H1 (cell line): Measurements from ENCODE around the gene GRAMD1C. TPM values are rescaled to one million over a fixed set of nuclear protein-coding genes. Genes with fewer than 3 reads are reported as not detected.
A peak's percentile ranks its signal among the peaks of the same experiment; 100 is the strongest.

Source experiments
- CTCF ChIA-PET: fragments of 300-600 bp; sonication (Branson Sonifier 250); formaldehyde crosslinking; loops from one replicate; lab custom pipeline; 2021; ENCODE audit not compliant: partially characterized antibody; lab: Charles Lee
- POLR2A ChIA-PET: fragments of 300-600 bp; sonication (Branson Sonifier 250); formaldehyde crosslinking; loops from one replicate; lab custom pipeline; 2021; ENCODE audit warnings: inconsistent platforms; ENCODE audit not compliant: partially characterized antibody; lab: Charles Lee
- DNase-seq, 2 experiments: peaks; one replicate each; pipeline versions ENCODE4 v3.0.0 to v3.0.0-alpha.2; 2010 to 2022; ENCODE audit warnings: low spot score in 2 of 2, low read depth in 1 of 2, mixed read lengths in 1 of 2
- FAIRE-seq: peaks from 2 replicates; lab custom pipeline; 2011; peaks lifted over from hg19 to GRCh38; lab: Jason Lieb, UNC
- H2AFZ ChIP-seq: 2 replicates; pipeline ENCODE4 v1.8.1; 2012; ENCODE audit warnings: low read length, inconsistent platforms
- H2AK5ac ChIP-seq: 2 replicates; pipeline ENCODE4 v1.6.1; 2013; ENCODE audit warnings: low read depth, low read length
- H2BK120ac ChIP-seq: replicated peaks from 2 replicates; pipeline ENCODE3; 2013; ENCODE audit warnings: low read depth, low read length, inconsistent platforms
- H2BK12ac ChIP-seq: 2 replicates; pipeline ENCODE4 v1.6.1; 2013; ENCODE audit warnings: low read depth, low read length
- H2BK15ac ChIP-seq: 2 replicates; pipeline ENCODE4 v1.6.1; 2013; ENCODE audit warnings: low read length
- H2BK20ac ChIP-seq: 2 replicates; pipeline ENCODE4 v1.6.1; 2013; ENCODE audit warnings: low read length
- H2BK5ac ChIP-seq: 2 replicates; pipeline ENCODE4 v1.6.1; 2013; ENCODE audit warnings: low read depth, low read length
- H3K14ac ChIP-seq: 2 replicates; pipeline ENCODE4 v1.6.1; 2013; ENCODE audit warnings: inconsistent platforms; ENCODE audit not compliant: insufficient read length
- H3K18ac ChIP-seq: 2 replicates; pipeline ENCODE4 v1.6.1; 2013; ENCODE audit warnings: low read length; ENCODE audit errors: extremely low read depth
- H3K23ac ChIP-seq: 2 replicates; pipeline ENCODE4 v1.6.1; 2013; ENCODE audit warnings: inconsistent platforms; ENCODE audit not compliant: insufficient read length
- H3K23me2 ChIP-seq: 2 replicates; pipeline ENCODE4 v1.6.1; 2013; ENCODE audit warnings: low read depth, low read length
- H3K27ac ChIP-seq: 2 replicates; pipeline ENCODE4 v1.6.1; 2011; ENCODE audit warnings: low read depth, low read length, inconsistent platforms
- H3K27me3 ChIP-seq, 4 experiments: replicated peaks in 1 of 4; 1 replicate in 1 of 4; 2 replicates in 3 of 4; pipeline versions ENCODE4 v1.6.1 to v1.8.1; 2011 to 2013; ENCODE audit warnings: low read length in 3 of 4, mild to moderate bottlenecking in 3 of 4, inconsistent platforms in 2 of 4, mixed read lengths in 2 of 4, moderate library complexity in 1 of 4; ENCODE audit not compliant: control insufficient read depth in 3 of 4, insufficient read depth in 3 of 4; ENCODE audit errors: extremely low read depth in 1 of 4
- H3K36me3 ChIP-seq, 4 experiments: 2 replicates each; pipeline versions ENCODE4 v1.6.1 to v1.8.1; 2011 to 2013; ENCODE audit warnings: mild to moderate bottlenecking in 4 of 4, low read length in 3 of 4, moderate library complexity in 2 of 4, control low read depth in 1 of 4, inconsistent platforms in 1 of 4; ENCODE audit not compliant: insufficient read depth in 4 of 4, control insufficient read depth in 2 of 4
- H3K4ac ChIP-seq: replicated peaks from 2 replicates; pipeline ENCODE3; 2013; ENCODE audit warnings: low read length, low read depth, mixed read lengths, inconsistent platforms; ENCODE audit not compliant: insufficient read length
- H3K4me1 ChIP-seq, 4 experiments: replicated peaks in 1 of 4; 1 replicate in 1 of 4; 2 replicates in 3 of 4; pipeline versions ENCODE4 v1.6.1 to v1.8.1; 2011 to 2013; ENCODE audit warnings: low read length in 3 of 4, inconsistent platforms in 2 of 4, mixed read lengths in 1 of 4; ENCODE audit not compliant: insufficient read depth in 4 of 4, control insufficient read depth in 3 of 4
- H3K4me2 ChIP-seq, 2 experiments: 2 replicates each; pipeline versions ENCODE4 v1.6.1 to v1.8.1; 2011 to 2013; ENCODE audit warnings: low read depth in 2 of 2, low read length in 2 of 2, control low read depth in 1 of 2, inconsistent platforms in 1 of 2, mild to moderate bottlenecking in 1 of 2; ENCODE audit not compliant: insufficient read depth in 1 of 2
- H3K4me3 ChIP-seq, 4 experiments: fragments of 200-600, 300-600 bp in 1 of 4; sonication (generic), shearing (Covaris generic), sonication (Bioruptor Twin) in 1 of 4; 2 replicates each; pipeline versions ENCODE4 v1.5.1 to v1.8.1; 2011 to 2016; ENCODE audit warnings: low read length in 4 of 4, low read depth in 3 of 4, control low read depth in 2 of 4, inconsistent platforms in 2 of 4, mild to moderate bottlenecking in 2 of 4, mixed read lengths in 1 of 4, moderate library complexity in 1 of 4; ENCODE audit not compliant: insufficient read depth in 2 of 4; ENCODE audit errors: extremely low read depth in 1 of 4
- H3K56ac ChIP-seq: replicated peaks from 2 replicates; pipeline ENCODE3; 2013; ENCODE audit warnings: low read depth, mild to moderate bottlenecking, mixed read lengths, low read length, inconsistent platforms; ENCODE audit not compliant: insufficient read length
- H3K79me1 ChIP-seq: 2 replicates; pipeline ENCODE4 v1.6.1; 2013; ENCODE audit warnings: low read depth, low read length, control low read depth
- H3K79me2 ChIP-seq, 2 experiments: 2 replicates each; pipeline versions ENCODE4 v1.6.1 to v1.8.1; 2012 to 2013; ENCODE audit warnings: low read length in 2 of 2, mild to moderate bottlenecking in 2 of 2, inconsistent platforms in 1 of 2; ENCODE audit not compliant: insufficient read depth in 2 of 2, control insufficient read depth in 1 of 2
- H3K9ac ChIP-seq, 4 experiments: replicated peaks in 1 of 4; 1 replicate in 1 of 4; 2 replicates in 3 of 4; pipeline versions ENCODE4 v1.6.1 to v1.8.1; 2011 to 2013; ENCODE audit warnings: low read depth in 3 of 4, low read length in 3 of 4, control low read depth in 2 of 4, mild to moderate bottlenecking in 2 of 4, moderate library complexity in 2 of 4, inconsistent platforms in 1 of 4; ENCODE audit errors: extremely low read depth in 1 of 4
- H3K9me3 ChIP-seq, 2 experiments: 2 replicates each; pipeline versions ENCODE4 v1.6.1 to v1.8.1; 2012 to 2013; ENCODE audit warnings: mild to moderate bottlenecking in 2 of 2, moderate library complexity in 2 of 2, control low read depth in 1 of 2, inconsistent platforms in 1 of 2, low read depth in 1 of 2, low read length in 1 of 2, mixed read lengths in 1 of 2; ENCODE audit not compliant: insufficient read depth in 2 of 2
- H4K20me1 ChIP-seq, 2 experiments: replicated peaks in 1 of 2; 2 replicates each; pipeline versions ENCODE3 to v1.8.1; 2011 to 2013; ENCODE audit warnings: inconsistent platforms in 2 of 2, low read length in 2 of 2, mild to moderate bottlenecking in 1 of 2; ENCODE audit not compliant: insufficient read depth in 2 of 2, control insufficient read depth in 1 of 2
- H4K5ac ChIP-seq: 2 replicates; pipeline ENCODE4 v1.6.1; 2013; ENCODE audit warnings: low read length, low read depth, mixed read lengths, inconsistent platforms; ENCODE audit not compliant: insufficient read length
- H4K8ac ChIP-seq: 2 replicates; pipeline ENCODE4 v1.8.0; 2013; ENCODE audit warnings: mild to moderate bottlenecking, moderate library complexity, low read length, inconsistent platforms; ENCODE audit not compliant: insufficient read depth; ENCODE audit errors: extremely low read depth
- H4K91ac ChIP-seq: replicated peaks from 2 replicates; pipeline ENCODE3; 2013; ENCODE audit warnings: low read length, mixed read lengths, inconsistent platforms; ENCODE audit not compliant: insufficient read length
- EP300 ChIP-seq, 2 experiments: IDR thresholded peaks; 1 replicate in 1 of 2; 2 replicates in 1 of 2; pipeline ENCODE4 v1.6.1; 2011 to 2012; ENCODE audit warnings: low read depth in 2 of 2, low read length in 2 of 2, mild to moderate bottlenecking in 2 of 2, borderline replicate concordance in 1 of 2, inconsistent platforms in 1 of 2, moderate library complexity in 1 of 2
- KDM4A ChIP-seq: IDR thresholded peaks from one replicate; pipeline ENCODE4 v1.7.1; 2012; ENCODE audit warnings: low read depth, mild to moderate bottlenecking, moderate library complexity, low read length, inconsistent platforms; ENCODE audit not compliant: severe bottlenecking
- SIX5 ChIP-seq: IDR thresholded peaks from 2 replicates; pipeline ENCODE4 v1.6.1; 2011; ENCODE audit warnings: mild to moderate bottlenecking, low read depth, low read length
- SP2 ChIP-seq: IDR thresholded peaks from 2 replicates; pipeline ENCODE4 v1.6.1; 2012; ENCODE audit warnings: mild to moderate bottlenecking, low read length, inconsistent platforms
- WGBS, 2 experiments: shearing (Covaris generic) in 1 of 2; methylation state at CpG; one replicate each; pipeline versions ENCODE4 v1.1.6 to v1.1.7; 2013 to 2015; ENCODE audit warnings: low lambda C conversion rate in 2 of 2, mixed read lengths in 2 of 2, inconsistent platforms in 1 of 2, low coverage in 1 of 2, missing lambda C conversion rate in 1 of 2; ENCODE audit not compliant: insufficient replicate concordance in 2 of 2, insufficient coverage in 1 of 2, insufficient read length in 1 of 2; ENCODE audit errors: extremely low coverage in 1 of 2, missing lambda C conversion rate in 1 of 2; 5-methylcytosine and 5-hydroxymethylcytosine counted together
- polyA plus RNA-seq, 7 experiments: library from polyadenylated mRNA; depleted of rRNA in 3 of 7; stranded (reverse) in 5 of 7; unstranded in 2 of 7; fragments of >200 nt in 5 of 7; fragments of 200-250 nt in 2 of 7; gene quantifications; 1 replicate in 5 of 7; 2 replicates in 1 of 7; 4 replicates in 1 of 7; pipeline versions ENCODE4 v1.2.1 to v1.2.3, GENCODE V29; 2011 to 2013; ENCODE audit warnings: missing spikeins in 2 of 7, mixed read lengths in 2 of 7
- total RNA-seq: library from RNA; stranded (reverse); fragmentation: NEBNext Ultra II Directional; extraction: Animal tissue kit (Norgen Biotek cat#: 25700); gene quantifications from 2 replicates; pipeline ENCODE4 v1.2.1, GENCODE V29; 2021
- TF ChIP-seq, protein P1 (sequence below): IDR thresholded peaks from 2 replicates; pipeline ENCODE4 v1.6.1; 2012; ENCODE audit warnings: inconsistent platforms

GRAMD1C gene
- total and polyA plus RNA-seq, 2 of the 8 experiments (the other 6 are each of a cell fraction or from before 2014, with no cell fraction given): 0.62 to 2.1 TPM

DNA sequence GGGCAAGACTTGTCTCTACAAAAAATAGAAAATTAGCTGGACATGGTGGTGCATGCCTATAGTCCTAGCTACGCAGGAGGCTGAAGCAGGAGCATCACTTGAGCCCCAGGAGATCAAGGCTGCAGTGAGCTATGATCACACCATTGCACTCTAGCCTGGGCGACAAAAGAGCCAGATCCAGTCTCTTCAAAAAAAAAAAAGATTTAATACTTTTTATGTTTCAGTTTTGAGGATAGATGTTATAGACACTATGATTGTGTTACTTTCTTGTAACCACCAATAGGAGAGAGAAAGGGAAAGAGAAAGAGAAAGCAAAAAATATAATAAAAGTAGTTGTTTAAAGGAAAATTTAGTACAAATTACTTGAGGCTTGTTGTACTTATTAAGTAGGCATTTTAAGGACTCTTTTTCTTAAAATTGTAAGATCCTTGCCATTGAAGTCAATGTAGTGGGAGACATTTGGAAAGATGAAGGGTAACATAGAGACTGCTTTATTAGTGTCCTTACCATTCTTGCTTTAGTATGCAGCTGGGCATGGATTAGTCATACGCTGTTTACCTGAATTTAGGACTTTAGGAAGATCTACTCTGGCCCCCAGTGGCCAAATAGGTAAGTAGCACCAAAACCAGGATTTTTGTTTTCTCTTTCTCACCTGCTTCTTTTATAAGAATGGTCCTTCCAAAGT lies 74.1 kb downstream of the GRAMD1C start:
- no peak overlapping the region for H3K4me3 ChIP-seq
- H2AFZ ChIP-seq: no peak overlapping the region
- WGBS, 2 experiments: 78% methylated on average over 3 of the region's 3 CpGs; no CpG with 5 or more reads in 1 of the 2 experiments
- H3K27ac ChIP-seq: no peak overlapping the region
- H3K23me2 ChIP-seq: no peaks in the 10 kb centered on the region
- no peaks in the 10 kb centered on the region for H3K27me3 ChIP-seq
- H3K14ac ChIP-seq: no peak overlapping the region
- FAIRE-seq: peak; percentile 78
- no peak overlapping the region for H2BK120ac ChIP-seq
- no peak overlapping the region for H2AK5ac ChIP-seq
- H3K18ac ChIP-seq: no peak overlapping the region
- no peak overlapping the region for H2BK5ac ChIP-seq
- no peak overlapping the region for H2BK12ac ChIP-seq
- CTCF ChIA-PET: interaction anchor here (0.6 to 3.4 kb wide), 22 partner anchors 9 to 461 kb away, joined by 3 to 35 read pairs (median 4); partner anchors contain the start of gene GRAMD1C
- no peaks in the 10 kb centered on the region for H4K20me1 ChIP-seq
- no peaks in the 10 kb centered on the region for H3K4me1 ChIP-seq
- H4K8ac ChIP-seq: no peak overlapping the region
- no peak overlapping the region for H2BK15ac ChIP-seq
- H3K23ac ChIP-seq: no peak overlapping the region
- no peak overlapping the region for H3K56ac ChIP-seq
- no peaks in the 10 kb centered on the region for H3K79me1 ChIP-seq
- POLR2A ChIA-PET: no interaction called here
- no peak overlapping the region for H4K5ac ChIP-seq
- DNase-seq: no peak
- H3K9ac ChIP-seq: no peak overlapping the region
- H3K9me3 ChIP-seq: no peaks in the 10 kb centered on the region
- H3K4ac ChIP-seq: no peak overlapping the region
- no peaks in the 10 kb centered on the region for H3K36me3 ChIP-seq
- H4K91ac ChIP-seq: no peak overlapping the region
- no peak overlapping the region for H2BK20ac ChIP-seq
- H3K4me2 ChIP-seq: no peak overlapping the region
- no peaks in the 10 kb centered on the region for H3K79me2 ChIP-seq
- TF ChIP-seq EP300 (IDR thresholded peaks at IDR 0.05; ENCODE audit: borderline replicate concordance in 1 of 2, low read depth in 2 of 2, low read length in 2 of 2) (no peak), KDM4A (no peak), SIX5 (no peak), SP2 (no peak)
- TF ChIP-seq, protein P1, sequence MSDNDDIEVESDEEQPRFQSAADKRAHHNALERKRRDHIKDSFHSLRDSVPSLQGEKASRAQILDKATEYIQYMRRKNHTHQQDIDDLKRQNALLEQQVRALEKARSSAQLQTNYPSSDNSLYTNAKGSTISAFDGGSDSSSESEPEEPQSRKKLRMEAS: no peak
